ENCODE results near the gene GALNT11. TPM values are rescaled to one million over a fixed set of nuclear protein-coding genes. Genes with fewer than 3 reads are reported as not detected.

Gene GALNT11
- total and polyA plus RNA-seq, 9 of the 15 experiments (the other 6 are each of a cell fraction or from before 2014, with no cell fraction given), result 8.2 to 59.5 (median 36.5) TPM

DNA sequence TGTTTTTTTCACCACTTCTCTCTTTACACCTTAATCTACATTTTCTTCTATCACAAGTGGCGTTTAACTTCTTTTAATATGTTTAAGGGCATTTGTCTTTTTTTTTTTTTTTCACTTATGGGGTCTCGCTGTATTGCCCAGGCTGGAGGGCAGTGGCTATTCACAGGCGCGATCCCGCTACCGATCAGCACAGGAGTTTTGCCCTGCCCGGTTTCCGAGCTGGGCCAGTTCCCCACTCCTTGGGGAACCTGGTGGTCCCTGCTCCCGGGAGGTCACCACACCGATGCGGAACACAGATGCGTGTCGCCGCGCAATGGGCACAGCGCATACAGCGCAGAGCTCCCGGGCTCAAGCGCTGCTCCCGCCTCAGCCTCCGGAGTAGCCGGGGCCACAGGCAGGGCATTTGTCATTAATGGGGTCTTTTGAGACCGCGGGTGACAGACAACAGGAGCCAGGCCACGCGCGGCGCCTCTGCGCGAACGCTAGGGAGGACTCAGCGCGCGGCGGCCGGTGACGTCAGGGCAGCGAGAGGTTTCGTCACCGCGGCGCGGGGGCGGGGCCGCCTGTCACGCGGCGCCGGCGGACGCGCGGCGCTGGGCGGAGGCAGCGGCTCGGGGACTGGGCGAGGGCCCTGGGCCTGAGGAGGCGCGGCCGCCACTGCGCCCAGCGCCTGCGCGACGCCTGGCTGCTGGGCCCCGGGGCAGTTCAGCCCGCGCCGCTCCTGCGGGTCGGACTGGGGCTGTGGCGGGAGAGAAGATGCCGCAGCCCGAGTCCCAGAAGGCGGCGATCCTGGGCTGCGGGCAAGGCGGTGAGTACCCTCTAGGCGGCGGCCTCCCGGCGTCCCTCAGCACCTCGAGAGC, at the start of gene GALNT11 (continued):
- TF ChIP-seq CBX8 (IDR thresholded peaks at IDR 0.05; ENCODE audit: borderline replicate concordance, extremely low read depth, low read depth, low read length, poor library complexity, severe bottlenecking) (no peak), MLX (CRISPR knock-in tag; conservative IDR thresholded peaks at IDR 0.05) (no peak), SRSF1 (IDR thresholded peaks at IDR 0.05; ENCODE audit: low read depth, low read length) (no peak), KAT8 (IDR thresholded peaks at IDR 0.05; ENCODE audit: low read depth) (no peak), ZSCAN32 (CRISPR knock-in tag; IDR thresholded peaks at IDR 0.05) (no peak), ZKSCAN8 (CRISPR knock-in tag; IDR thresholded peaks at IDR 0.05) (no peak), SRSF3 (IDR thresholded peaks at IDR 0.05; ENCODE audit: insufficient read depth, low read length) (no peak), NCOA6 (IDR thresholded peaks at IDR 0.05) (no peak), TRIM24 (IDR thresholded peaks at IDR 0.05) (peak; percentile 45 to 67; a peak in 3 of 4 replicates), MBD1 (CRISPR knock-in tag; IDR thresholded peaks at IDR 0.05) (peak; percentile 96), NRF1 (conservative IDR thresholded peaks at IDR 0.05 in 1 of 2, IDR thresholded peaks at IDR 0.05 in 1 of 2) (peak; percentile 87 to 90), DIDO1 (tag; IDR thresholded peaks at IDR 0.05; ENCODE audit: low read depth) (no peak; the same call in 1 of the 2 replicates), BRF2 (IDR thresholded peaks at IDR 0.05; ENCODE audit: borderline replicate concordance, insufficient read depth, insufficient read length) (no peak), CEBPG (CRISPR knock-in tag; IDR thresholded peaks at IDR 0.05) (peak; percentile 85), CEBPG (tag; conservative IDR thresholded peaks at IDR 0.05 in 1 of 2, IDR thresholded peaks at IDR 0.05 in 1 of 2) (peak; percentile 91 to 96), ZNF655 (CRISPR knock-in tag; IDR thresholded peaks at IDR 0.05) (no peak)
- TF ChIP-seq, protein P1, sequence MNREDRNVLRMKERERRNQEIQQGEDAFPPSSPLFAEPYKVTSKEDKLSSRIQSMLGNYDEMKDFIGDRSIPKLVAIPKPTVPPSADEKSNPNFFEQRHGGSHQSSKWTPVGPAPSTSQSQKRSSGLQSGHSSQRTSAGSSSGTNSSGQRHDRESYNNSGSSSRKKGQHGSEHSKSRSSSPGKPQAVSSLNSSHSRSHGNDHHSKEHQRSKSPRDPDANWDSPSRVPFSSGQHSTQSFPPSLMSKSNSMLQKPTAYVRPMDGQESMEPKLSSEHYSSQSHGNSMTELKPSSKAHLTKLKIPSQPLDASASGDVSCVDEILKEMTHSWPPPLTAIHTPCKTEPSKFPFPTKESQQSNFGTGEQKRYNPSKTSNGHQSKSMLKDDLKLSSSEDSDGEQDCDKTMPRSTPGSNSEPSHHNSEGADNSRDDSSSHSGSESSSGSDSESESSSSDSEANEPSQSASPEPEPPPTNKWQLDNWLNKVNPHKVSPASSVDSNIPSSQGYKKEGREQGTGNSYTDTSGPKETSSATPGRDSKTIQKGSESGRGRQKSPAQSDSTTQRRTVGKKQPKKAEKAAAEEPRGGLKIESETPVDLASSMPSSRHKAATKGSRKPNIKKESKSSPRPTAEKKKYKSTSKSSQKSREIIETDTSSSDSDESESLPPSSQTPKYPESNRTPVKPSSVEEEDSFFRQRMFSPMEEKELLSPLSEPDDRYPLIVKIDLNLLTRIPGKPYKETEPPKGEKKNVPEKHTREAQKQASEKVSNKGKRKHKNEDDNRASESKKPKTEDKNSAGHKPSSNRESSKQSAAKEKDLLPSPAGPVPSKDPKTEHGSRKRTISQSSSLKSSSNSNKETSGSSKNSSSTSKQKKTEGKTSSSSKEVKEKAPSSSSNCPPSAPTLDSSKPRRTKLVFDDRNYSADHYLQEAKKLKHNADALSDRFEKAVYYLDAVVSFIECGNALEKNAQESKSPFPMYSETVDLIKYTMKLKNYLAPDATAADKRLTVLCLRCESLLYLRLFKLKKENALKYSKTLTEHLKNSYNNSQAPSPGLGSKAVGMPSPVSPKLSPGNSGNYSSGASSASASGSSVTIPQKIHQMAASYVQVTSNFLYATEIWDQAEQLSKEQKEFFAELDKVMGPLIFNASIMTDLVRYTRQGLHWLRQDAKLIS (CRISPR knock-in tag; IDR thresholded peaks at IDR 0.05), result no peak
